T-helper 1 cell treated with Interleukin-12 subunit alpha and Interleukin-12 subunit beta and Interleukin-4 antibody, amounts not matched to agents 30 ng/mL and 1 ng/mL, for 36 hours (primary cell): Measurements from ENCODE around the gene EPHA5. TPM values are rescaled to one million over a fixed set of nuclear protein-coding genes. Genes with fewer than 3 reads are reported as not detected.

ENCODE experiments used
- intact Hi-C: fragments of 100-400 bp; cut with micrococcal nuclease; formaldehyde crosslinking; loops from one replicate; pipeline ENCODE4 v1.15.1; 2024
- total RNA-seq: library from RNA; stranded (reverse); gene quantifications from 2 replicates; pipeline ENCODE4 v1.2.3, GENCODE V29; 2022

EPHA5 gene
- total RNA-seq, 1 donor from 2014 or later, result not detected

DNA sequence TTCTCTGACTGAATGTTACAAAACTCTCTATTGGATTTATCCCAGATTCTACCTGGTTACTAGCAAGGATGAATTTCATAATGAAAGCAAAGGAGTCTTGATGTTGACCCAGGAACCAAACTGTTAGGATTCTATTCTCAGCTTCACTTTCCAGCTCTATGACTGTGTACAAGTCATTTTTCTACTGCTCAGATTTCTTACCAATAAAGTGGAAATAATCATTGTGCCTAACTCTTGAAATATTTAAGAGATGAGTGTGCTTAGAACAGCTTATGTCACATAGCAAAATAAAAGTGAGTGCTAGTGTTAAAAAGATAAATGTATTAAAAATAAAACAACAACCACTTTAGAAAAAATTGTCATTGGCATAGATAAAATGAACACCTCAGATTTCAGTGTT lies 45.6 kb downstream of the EPHA5 start:
- intact Hi-C loops, result no loop called here

- intact Hi-C loops, result no loop called here
These were observed 46.8 kb downstream of the EPHA5 start for GRCh38 chr4:65623506-65623905.

GRCh38 chr4:65617416-65617815 lies 52.9 kb downstream of the EPHA5 start:
- intact Hi-C loops, result no loop called here

- intact Hi-C loops, result no loop called here
These were observed 65.8 kb downstream of the EPHA5 start for GRCh38 chr4:65604515-65604914.

- intact Hi-C loops, result no loop called here
These were observed 69.6 kb downstream of the EPHA5 start for GRCh38 chr4:65600656-65601055.

DNA sequence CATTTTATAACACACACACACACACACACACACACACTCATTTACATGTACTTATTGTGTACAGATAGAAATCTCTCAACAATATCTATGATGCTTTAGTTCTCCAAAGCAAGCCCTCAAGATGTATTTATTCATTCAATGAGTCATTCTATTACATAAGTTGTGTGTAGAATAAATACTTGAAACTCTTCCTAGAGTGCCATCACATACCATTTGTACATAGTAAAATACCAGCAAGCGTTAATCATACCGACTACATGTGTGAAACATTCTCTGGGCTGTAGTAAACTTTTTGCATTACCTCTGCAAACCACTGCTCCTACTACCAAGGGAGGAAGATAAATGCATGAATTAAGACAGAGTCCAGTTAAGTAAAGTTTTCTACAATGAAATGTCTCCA lies 70.9 kb downstream of the EPHA5 start:
- intact Hi-C loops, result no loop called here

- intact Hi-C loops, result no loop called here
These were observed 72.6 kb downstream of the EPHA5 start for GRCh38 chr4:65597697-65598096.

- intact Hi-C loops, result no loop called here
These were observed 78.2 kb downstream of the EPHA5 start for GRCh38 chr4:65592089-65592488.

GRCh38 chr4:65589921-65590320 lies 80.4 kb downstream of the EPHA5 start:
- intact Hi-C loops, result no loop called here

DNA sequence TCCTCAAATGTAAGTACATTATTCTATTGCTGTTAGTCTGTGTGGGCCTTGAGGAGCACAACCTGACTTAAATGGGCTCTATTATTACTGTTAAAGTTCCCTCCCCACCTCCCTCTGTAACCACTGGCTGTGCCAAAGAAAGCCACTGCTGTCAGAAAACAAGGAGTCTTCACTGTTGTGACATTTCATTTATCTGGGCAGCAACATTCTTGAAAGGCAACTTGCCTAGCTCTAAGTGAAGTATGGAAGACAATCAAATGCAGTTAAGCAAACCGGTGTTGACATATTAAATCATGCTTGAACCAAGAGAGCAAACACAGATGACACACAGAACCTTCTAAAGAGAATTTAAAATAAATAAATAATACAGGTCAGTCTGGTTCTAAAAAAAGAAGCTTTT lies 81.0 kb downstream of the EPHA5 start:
- intact Hi-C loops, result no loop called here

DNA sequence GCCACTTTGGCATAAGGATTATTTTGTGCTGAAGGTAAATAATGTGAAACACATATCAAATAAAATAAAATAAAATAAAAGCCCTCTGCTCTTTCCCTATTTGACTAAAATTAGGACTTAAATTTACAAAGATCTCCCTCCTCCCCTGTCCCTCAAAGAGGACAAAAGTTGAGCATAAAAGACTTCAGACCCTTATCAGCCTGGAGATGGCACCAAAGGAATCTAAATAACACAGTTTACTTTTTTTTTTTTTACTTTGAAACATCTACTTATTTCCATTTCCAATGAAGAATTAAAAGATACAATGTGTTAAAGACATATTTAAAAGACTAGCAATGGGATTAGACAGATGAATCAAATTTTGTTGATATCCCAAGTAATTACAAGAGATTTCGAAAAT lies 89.7 kb downstream of the EPHA5 start:
- intact Hi-C loops, result no loop called here

DNA sequence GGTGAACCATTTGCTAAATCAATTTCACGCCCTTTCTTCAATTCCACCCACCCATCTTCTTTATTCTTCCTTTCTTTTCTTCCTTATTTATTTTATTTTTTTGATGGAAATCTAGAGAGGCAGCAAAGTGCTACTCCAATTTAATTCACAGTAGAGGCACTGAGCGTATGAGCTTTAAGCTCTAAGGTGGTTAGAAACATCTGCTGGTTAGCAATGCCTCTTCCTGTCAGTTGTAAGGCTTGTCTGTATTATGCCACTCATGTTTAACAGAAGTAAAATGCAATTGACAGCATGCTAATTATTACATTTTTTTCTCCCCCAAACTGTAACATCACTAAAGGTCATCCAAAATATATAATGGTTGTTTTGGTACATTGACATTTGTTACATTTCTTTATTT lies 103.8 kb downstream of the EPHA5 start:
- intact Hi-C loops, result no loop called here

DNA sequence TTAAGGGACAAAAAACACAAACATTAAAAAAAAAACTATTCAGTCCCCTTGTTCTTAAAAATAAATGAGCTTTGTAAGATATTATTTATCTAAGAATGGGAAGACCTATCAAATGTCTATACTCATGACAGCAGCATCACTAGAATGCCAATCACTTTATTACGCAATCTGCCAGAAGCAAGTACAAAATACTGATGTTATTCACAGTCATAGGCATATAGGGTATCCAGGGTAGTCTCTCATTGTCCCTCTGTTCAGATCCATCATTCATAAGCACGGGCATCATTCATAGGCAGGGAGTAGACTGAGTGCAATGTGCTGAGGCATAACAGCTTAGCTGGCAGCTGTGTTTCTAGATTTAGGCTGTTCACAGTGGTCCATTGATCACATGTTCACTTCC lies 109.1 kb downstream of the EPHA5 start:
- intact Hi-C loops, result no loop called here

- intact Hi-C loops, result no loop called here
These were observed 111.0 kb downstream of the EPHA5 start for GRCh38 chr4:65559270-65559669.

GRCh38 chr4:65552057-65552456 lies 118.2 kb downstream of the EPHA5 start:
- intact Hi-C loops, result no loop called here

GRCh38 chr4:65550500-65550899 lies 119.8 kb downstream of the EPHA5 start:
- intact Hi-C loops, result no loop called here

- intact Hi-C loops, result no loop called here
These were observed 123.3 kb downstream of the EPHA5 start for GRCh38 chr4:65546882-65547416.

DNA sequence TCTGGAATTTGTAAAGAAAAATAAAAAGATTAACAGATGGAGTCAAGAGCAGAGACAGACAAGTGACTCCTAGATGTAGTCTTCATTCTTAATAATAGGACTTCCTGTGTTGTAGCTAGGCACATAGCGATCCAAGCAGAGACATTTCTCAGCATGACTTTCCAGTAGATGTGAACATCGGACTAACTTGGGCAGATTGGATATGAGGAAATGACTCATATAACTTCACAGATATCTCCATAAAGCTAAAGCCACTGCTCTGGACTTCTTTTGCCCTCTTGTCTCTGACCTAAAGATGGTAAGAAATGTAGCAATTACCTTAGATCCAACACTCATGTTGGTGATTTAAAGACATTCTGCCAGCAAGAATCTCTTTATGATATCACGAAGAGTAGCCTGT lies 131.7 kb downstream of the EPHA5 start:
- intact Hi-C loops, result no loop called here

DNA sequence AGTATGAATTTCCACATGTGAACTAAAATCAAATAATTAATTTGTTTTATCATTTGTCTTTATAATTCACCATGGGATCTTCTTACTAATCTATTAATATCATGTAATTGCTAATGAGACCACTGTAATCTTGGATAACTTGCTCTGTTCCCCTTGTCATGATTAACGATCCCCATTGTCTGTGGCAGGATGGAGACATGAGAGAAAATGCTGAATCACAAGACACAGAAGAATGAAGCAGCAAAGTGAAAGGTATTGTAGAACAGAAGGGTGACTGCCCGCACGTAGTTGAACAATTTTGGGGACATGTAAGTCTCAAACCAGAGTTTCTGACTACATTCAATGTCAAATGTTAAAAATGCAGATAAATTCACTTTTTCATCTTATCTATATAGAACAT lies 135.2 kb downstream of the EPHA5 start:
- intact Hi-C loops, result no loop called here

GRCh38 chr4:65521666-65522065 lies 148.6 kb downstream of the EPHA5 start:
- intact Hi-C loops, result no loop called here

- intact Hi-C loops, result no loop called here
These were observed 154.6 kb downstream of the EPHA5 start for GRCh38 chr4:65515646-65516045.

- intact Hi-C loops, result no loop called here
These were observed 159.3 kb downstream of the EPHA5 start for GRCh38 chr4:65510976-65511375.

DNA sequence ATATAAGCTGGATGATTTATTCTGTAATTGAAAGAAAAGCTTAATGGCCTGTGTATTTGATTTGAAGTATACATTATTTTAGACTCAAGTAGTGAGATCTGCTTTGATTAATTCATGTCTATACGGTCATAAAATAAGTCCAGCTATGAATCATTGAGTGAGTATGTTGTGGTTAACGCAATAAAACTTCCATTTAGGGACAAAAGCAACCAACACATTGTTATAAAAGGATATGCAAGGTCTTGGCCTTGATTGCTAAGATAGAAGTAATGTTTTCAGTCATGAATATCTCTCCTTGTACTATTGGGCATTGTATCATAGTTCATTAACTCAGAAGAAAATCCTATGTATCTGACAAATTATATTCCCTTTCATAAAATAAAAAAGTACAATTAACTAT lies 162.1 kb downstream of the EPHA5 start:
- intact Hi-C loops, result no loop called here

GRCh38 chr4:65502131-65502701 lies 168.1 kb downstream of the EPHA5 start:
- intact Hi-C loops, result no loop called here
